Aorta (tissue), 5 donors: ENCODE measurements around the gene CALR3. TPM values are rescaled to one million over a fixed set of nuclear protein-coding genes. Genes with fewer than 3 reads are reported as not detected.

Experiments
- ATAC-seq: fragments of 200-7000 bp; cut with Tn5 transposase; one replicate; pipeline ENCODE4 v1.9.1; 2022; ENCODE audit warnings: moderate library complexity; ENCODE audit not compliant: low FRiP score
- DNase-seq, 2 donors: peaks; one replicate each; pipeline ENCODE4 v3.0.0-alpha.2; 2020
- H3K27ac ChIP-seq, 2 donors: one replicate each; pipeline ENCODE4 v1.5.1; 2013; ENCODE audit warnings: low read length in 2 of 2, mild to moderate bottlenecking in 2 of 2, moderate library complexity in 2 of 2, control low read depth in 1 of 2, inconsistent platforms in 1 of 2, low read depth in 1 of 2
- H3K27me3 ChIP-seq, 2 donors: one replicate each; pipeline ENCODE4 v1.6.1; 2013; ENCODE audit warnings: control low read depth in 1 of 2, low read length in 1 of 2, mild to moderate bottlenecking in 1 of 2, moderate library complexity in 1 of 2; ENCODE audit not compliant: insufficient read depth in 2 of 2, control insufficient read depth in 1 of 2
- H3K36me3 ChIP-seq, 2 donors: one replicate each; pipeline ENCODE4 v1.6.1; 2013; ENCODE audit warnings: control low read depth in 1 of 2, low read length in 1 of 2, mild to moderate bottlenecking in 1 of 2; ENCODE audit not compliant: insufficient read depth in 2 of 2, control insufficient read depth in 1 of 2
- H3K4me1 ChIP-seq, 2 donors: one replicate each; pipeline ENCODE4 v1.6.1; 2013; ENCODE audit warnings: low read length in 2 of 2, control low read depth in 1 of 2, mild to moderate bottlenecking in 1 of 2, moderate library complexity in 1 of 2; ENCODE audit not compliant: insufficient read depth in 2 of 2, control insufficient read depth in 1 of 2
- H3K4me3 ChIP-seq, 2 donors: one replicate each; pipeline ENCODE4 v1.5.1; 2013; ENCODE audit warnings: low read length in 2 of 2, control low read depth in 1 of 2, mild to moderate bottlenecking in 1 of 2
- H3K9me3 ChIP-seq: one replicate; pipeline ENCODE4 v1.6.1; 2013; ENCODE audit warnings: mild to moderate bottlenecking, low read length; ENCODE audit not compliant: control insufficient read depth
- WGBS, 2 donors: extraction: QIAGEN DNeasy Blood & Tissue Kit; methylation state at CpG; one replicate each; pipeline ENCODE4 v1.1.7; 2013; 5-methylcytosine and 5-hydroxymethylcytosine counted together
- intact Hi-C, 2 donors: fragments of 100-400 bp; cut with DNase I; formaldehyde crosslinking; loops; one replicate each; pipeline versions ENCODE4 v1.14.2 to v1.15.0; 2022
- polyA plus RNA-seq, 2 donors: library from polyadenylated mRNA; stranded (reverse); fragments of 200-250 nt; gene quantifications; one replicate each; pipeline ENCODE4 v1.2.3, GENCODE V29; 2013
- total RNA-seq, 2 donors: library from RNA; stranded (reverse); fragmentation: NEBNext Ultra II Directional; extraction: Animal tissue kit (Norgen Biotek cat#: 25700); gene quantifications; one replicate each; pipeline ENCODE4 v1.2.1, GENCODE V29; 2021
- donor health status: healthy with polysubstance abuse.
- donor health status: Bipolar disorder and iron deficiency.
- donor health status: DM: no; HTN: no; CAD: no.
- donor health status: DM: no; HTN: no; CAD: no.
- donor health status: DM: yes; HTN: yes; CAD: no.

CALR3 gene
- total and polyA plus RNA-seq, 4 donors, result not detected

- Histone ChIP-seq H3K4me1 (peaks cover 0 to 2% of the 10 kb centered on the region in 2 donors), H3K36me3 (peaks cover 0 to 14% of the 10 kb centered on the region in 2 donors)
- 90 to 91% methylated on average over 9 of the region's 9 CpGs for WGBS, 2 donors
These were observed 40.2 kb upstream of the CALR3 start for GRCh38 chr19:16536130-16536529.

DNA sequence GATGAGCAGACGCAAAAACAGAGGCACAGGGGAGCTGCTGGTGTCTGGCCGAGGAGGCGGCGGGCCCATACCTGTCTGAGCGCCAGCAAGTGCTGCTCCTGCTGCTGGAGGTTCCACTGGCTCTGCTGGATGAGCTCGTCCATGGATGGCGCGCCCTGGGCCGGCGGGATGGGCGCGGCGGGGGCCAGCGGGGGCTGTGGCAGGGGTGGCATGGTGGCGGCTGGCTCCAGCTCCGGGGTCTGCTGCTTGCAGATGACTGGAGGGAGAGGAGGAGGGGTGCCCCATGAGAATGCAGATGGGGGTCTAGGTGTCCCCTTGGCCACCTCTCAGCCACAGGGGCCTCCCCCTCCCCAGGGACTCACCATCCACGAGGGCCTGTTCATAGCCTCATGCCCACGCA lies 39.4 kb upstream of the CALR3 start:
- WGBS, 2 donors, result 92 to 95% methylated on average over 17 to 18 of the region's 18 CpGs

More at GRCh38 chr19:16536130-16536529, 40.2 kb upstream of the CALR3 start:
- ATAC-seq (no peak), DNase-seq (no peak)
- Histone ChIP-seq H3K9me3 (no peaks in the 10 kb centered on the region), H3K4me3 (no peak overlapping the region), H3K27me3 (no peaks in the 10 kb centered on the region), H3K27ac (no peak overlapping the region)
- intact Hi-C loops, result no loop called here

GRCh38 chr19:16532440-16533234 lies 36.7 kb upstream of the CALR3 start:
- Histone ChIP-seq H3K4me3 (no peak overlapping the region), H3K36me3 (peaks cover 4 to 19% of the 10 kb centered on the region in 2 donors), H3K4me1 (no peaks in the 10 kb centered on the region), H3K9me3 (no peaks in the 10 kb centered on the region), H3K27me3 (no peaks in the 10 kb centered on the region), H3K27ac (no peak overlapping the region)
- intact Hi-C loops, result no loop called here
- DNase-seq (no peak), ATAC-seq (no peak)
- 91 to 92% methylated on average over 46 to 47 of the region's 47 CpGs for WGBS, 2 donors

More for the DNA sequence above, 39.4 kb upstream of the CALR3 start:
- Histone ChIP-seq H3K4me1 (no peaks in the 10 kb centered on the region), H3K27me3 (no peaks in the 10 kb centered on the region), H3K9me3 (no peaks in the 10 kb centered on the region), H3K36me3 (peaks cover 0 to 18% of the 10 kb centered on the region in 2 donors), H3K4me3 (no peak overlapping the region), H3K27ac (no peak overlapping the region)
- intact Hi-C loops, result no loop called here
- DNase-seq (no peak), ATAC-seq (no peak)

DNA sequence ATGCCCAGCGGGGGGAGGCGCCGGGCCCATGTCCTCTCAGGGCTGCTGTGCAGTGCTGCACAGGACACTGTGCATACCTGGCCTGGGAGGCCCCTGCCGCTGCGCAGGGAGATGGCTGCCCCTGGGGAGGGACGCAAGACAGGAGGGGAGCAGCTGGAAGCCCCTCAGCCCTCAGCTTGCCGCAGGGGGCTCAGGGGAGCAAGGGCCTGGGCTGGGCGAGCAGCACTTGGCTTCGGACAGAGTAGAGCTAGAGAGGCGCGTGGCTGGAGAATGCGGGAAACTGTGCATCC lies 35.4 kb upstream of the CALR3 start:
- no peaks in the 10 kb centered on the region for H3K4me1 ChIP-seq
- H3K27ac ChIP-seq, result no peak overlapping the region
- H3K4me3 ChIP-seq, result no peak overlapping the region
- H3K9me3 ChIP-seq, result no peaks in the 10 kb centered on the region
- intact Hi-C loops, result no loop called here
- no peak for ATAC-seq
- H3K27me3 ChIP-seq, result no peaks in the 10 kb centered on the region
- H3K36me3 ChIP-seq, result peaks cover 4 to 18% of the 10 kb centered on the region in 2 donors
- DNase-seq, result no peak
- WGBS, 2 donors, result 95 to 96% methylated on average over 12 of the region's 12 CpGs

DNA sequence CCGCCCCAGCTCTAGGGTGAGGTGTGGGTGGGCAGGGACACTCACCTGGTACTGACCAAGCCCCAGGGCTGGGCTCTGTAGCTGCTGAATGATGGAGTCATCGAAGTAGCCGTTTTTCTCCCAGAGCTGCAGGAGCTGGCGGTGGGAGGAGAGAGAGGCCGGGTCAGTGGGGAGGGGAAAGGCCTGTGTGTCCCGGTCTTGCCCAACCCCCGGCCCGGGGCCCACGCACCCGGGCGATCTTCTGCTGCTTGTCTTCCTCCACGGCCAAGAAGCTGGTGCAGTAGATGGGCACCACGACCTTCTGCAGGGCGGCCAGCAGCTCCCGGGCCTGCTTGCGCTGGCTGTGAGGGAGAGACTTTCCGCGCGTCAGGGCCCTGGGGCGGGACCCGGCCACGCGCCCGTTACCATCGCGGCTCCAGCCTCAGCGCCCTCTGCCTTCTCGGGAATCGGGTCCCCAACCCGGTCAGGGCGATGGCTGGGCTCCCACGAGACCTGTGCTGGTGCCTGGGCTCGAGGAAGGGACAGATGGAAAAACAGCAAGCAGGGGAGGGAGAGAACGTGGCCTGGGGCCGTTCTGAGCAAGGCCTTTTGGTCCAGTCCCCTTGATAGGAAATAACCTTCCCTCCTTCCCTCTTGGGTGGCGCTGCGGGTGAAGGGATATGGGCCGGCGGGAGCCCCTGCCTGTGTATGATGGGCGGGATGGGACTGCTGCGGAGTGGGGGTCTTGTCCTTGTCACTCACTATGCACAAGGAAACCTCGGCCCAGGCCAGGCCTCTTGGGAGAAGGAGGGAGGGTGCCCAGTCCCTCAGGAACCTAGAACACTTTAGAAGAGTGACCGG lies 34.8 kb upstream of the CALR3 start:
- DNase-seq (no peak), ATAC-seq (no peak)
- Histone ChIP-seq H3K9me3 (no peaks in the 10 kb centered on the region), H3K27ac (no peak overlapping the region), H3K27me3 (no peaks in the 10 kb centered on the region), H3K4me1 (no peaks in the 10 kb centered on the region), H3K4me3 (no peak overlapping the region), H3K36me3 (peaks cover 4 to 18% of the 10 kb centered on the region in 2 donors)
- intact Hi-C loops, result no loop called here
- 91 to 95% methylated on average over 40 to 43 of the region's 43 CpGs for WGBS, 2 donors

GRCh38 chr19:16529466-16530144 lies 33.6 kb upstream of the CALR3 start:
- Histone ChIP-seq H3K4me1 (no peaks in the 10 kb centered on the region), H3K27ac (no peak overlapping the region), H3K9me3 (no peaks in the 10 kb centered on the region), H3K27me3 (no peaks in the 10 kb centered on the region), H3K36me3 (peaks cover 4 to 17% of the 10 kb centered on the region in 2 donors), H3K4me3 (no peak overlapping the region)
- ATAC-seq (no peak), DNase-seq (no peak)
- intact Hi-C loops, result no loop called here
- 90 to 91% methylated on average over 25 of the region's 25 CpGs for WGBS, 2 donors

- WGBS, 2 donors, result 90 to 91% methylated on average over 12 of the region's 12 CpGs
- H3K36me3 ChIP-seq, result peaks cover 4 to 17% of the 10 kb centered on the region in 2 donors
These were observed 32.1 kb upstream of the CALR3 start for GRCh38 chr19:16527971-16528521.

DNA sequence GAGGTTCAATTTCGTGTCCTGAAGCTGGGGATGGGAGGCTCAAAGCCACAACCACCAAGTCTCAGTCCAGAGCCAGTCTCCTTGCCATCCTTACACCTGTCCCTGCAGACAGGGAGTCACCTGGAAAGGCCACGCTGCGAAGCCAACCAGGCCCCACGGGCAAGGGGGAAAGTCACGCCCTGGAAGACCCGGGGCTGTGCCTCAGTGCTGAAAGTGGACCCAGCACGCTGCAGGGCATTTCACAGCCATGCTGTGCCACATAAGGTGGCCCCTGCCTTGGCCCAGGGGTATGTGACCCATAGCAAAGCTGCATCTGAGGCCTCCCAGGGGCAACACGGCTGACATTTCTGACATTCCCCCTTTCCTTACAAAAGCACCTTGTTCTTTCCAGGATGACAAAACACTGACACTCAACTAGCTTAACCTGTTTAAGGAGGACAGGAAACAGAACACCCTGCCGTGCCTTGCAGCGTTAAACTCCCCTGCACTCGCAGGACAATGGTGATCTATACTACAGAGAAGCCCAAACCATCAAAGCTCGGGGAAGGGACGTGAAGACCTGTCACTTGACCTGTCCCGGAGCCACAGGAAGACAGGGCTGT lies 31.5 kb upstream of the CALR3 start:
- H3K9me3 ChIP-seq, result no peaks in the 10 kb centered on the region
- DNase-seq (no peak), ATAC-seq (no peak)
- intact Hi-C loops, result no loop called here
- no peak overlapping the region for H3K4me3 ChIP-seq
- no peaks in the 10 kb centered on the region for H3K27me3 ChIP-seq
- 83 to 84% methylated on average over 14 of the region's 14 CpGs for WGBS, 2 donors
- peaks cover 4 to 20% of the 10 kb centered on the region in 2 donors for H3K36me3 ChIP-seq
- H3K27ac ChIP-seq, result no peak overlapping the region
- no peaks in the 10 kb centered on the region for H3K4me1 ChIP-seq

More at GRCh38 chr19:16527971-16528521, 32.1 kb upstream of the CALR3 start:
- H3K4me3 ChIP-seq, result no peak overlapping the region
- intact Hi-C loops, result no loop called here
- no peaks in the 10 kb centered on the region for H3K27me3 ChIP-seq
- no peaks in the 10 kb centered on the region for H3K4me1 ChIP-seq
- DNase-seq (no peak), ATAC-seq (no peak)
- no peaks in the 10 kb centered on the region for H3K9me3 ChIP-seq
- no peak overlapping the region for H3K27ac ChIP-seq
